Spleen (tissue), 7 donors: ENCODE data around the gene DPYD.

Source experiments
- CTCF ChIP-seq, 11 experiments: fragments of 200-600 bp in 7 of 11; fragments of 450-650 bp in 4 of 11; sonication (generic) in 4 of 11; IDR thresholded peaks in 8 of 11; conservative IDR thresholded peaks in 3 of 11; 1 replicate in 7 of 11; 2 replicates in 4 of 11; pipeline versions ENCODE4 v1.4.0 to v1.8.0; 2016 to 2021; ENCODE audit warnings: antibody characterized with exemption in 11 of 11, inconsistent platforms in 4 of 11, mild to moderate bottlenecking in 1 of 11
- POLR2A ChIP-seq, 3 donors: fragments of 450-650 bp; IDR thresholded peaks; one replicate each; pipeline ENCODE4 v1.5.1; 2017; ENCODE audit warnings: antibody characterized with exemption in 3 of 3, mild to moderate bottlenecking in 1 of 3
- POLR2AphosphoS5 ChIP-seq, 3 donors: sonication (generic); formaldehyde crosslinking; IDR thresholded peaks; one replicate each; pipeline ENCODE4 v1.5.1; 2017; ENCODE audit warnings: antibody characterized with exemption in 3 of 3
- donor health status: DM: no; HTN: no; CAD: no; lungs with moderate emphysema.
- donor health status: DM: no; HTN: no; CAD: no.
- donor health status: DM: no; HTN: no; CAD: no.

DNA sequence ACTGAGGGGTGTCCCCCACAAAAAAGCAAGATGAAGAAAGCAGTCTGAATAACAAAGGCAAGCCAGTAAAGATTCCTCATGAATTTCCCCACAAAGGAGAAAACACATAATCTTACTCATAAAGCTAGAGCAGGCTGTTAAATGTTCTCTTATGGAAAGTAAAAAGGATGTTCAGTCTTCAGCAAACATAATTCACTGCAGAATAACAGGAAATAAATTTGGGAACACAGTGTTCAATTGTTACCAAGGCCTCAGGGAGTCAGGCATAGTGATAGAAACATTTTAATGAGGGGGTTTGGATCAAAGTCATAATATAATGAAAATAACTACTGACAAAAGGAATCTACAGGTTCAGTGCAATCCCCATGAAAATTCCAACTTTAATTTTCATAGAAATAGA lies 297.6 kb downstream of the DPYD start:
- no peak for TF ChIP-seq CTCF (IDR thresholded peaks at IDR 0.05 in 8 of 11, conservative IDR thresholded peaks at IDR 0.05 in 3 of 11)
- TF ChIP-seq POLR2A (IDR thresholded peaks at IDR 0.05), result no peak
- no peak for TF ChIP-seq POLR2AphosphoS5 (IDR thresholded peaks at IDR 0.05)
